ENCODE measurements around the gene NDUFS6. TPM values are rescaled to one million over a fixed set of nuclear protein-coding genes. Genes with fewer than 3 reads are reported as not detected.

The NDUFS6 gene
- 59.7 and 65.0 TPM in 2 replicates for total RNA-seq (2022)
- percentile 91 among the genes with signal in this experiment for Bru-seq, nascent RNA
- BruChase-seq, experiment 1, labeled RNA remaining after a 2-hour chase: percentile 85 among the genes with signal in this experiment
- percentile 83 among the genes with signal in this experiment for BruChase-seq, experiment 2, labeled RNA remaining after a 6-hour chase
- long read RNA-seq, transcript NDUFS6-201 (4 exons, 1,082 nt): major isoform, 174 of 184 reads
- long read RNA-seq, partial matches to known transcripts: 4 of 184 reads
- long read RNA-seq, other reads (novel, unspliced or antisense): 6 of 184 reads

GRCh38 chr5:1801222-1801966 is at the start of gene NDUFS6:
NDUFS6 (plus strand) TSS chr5:1801407; CDS start chr5:1801418, 11 bp downstream.
- TF ChIP-seq, protein P1, sequence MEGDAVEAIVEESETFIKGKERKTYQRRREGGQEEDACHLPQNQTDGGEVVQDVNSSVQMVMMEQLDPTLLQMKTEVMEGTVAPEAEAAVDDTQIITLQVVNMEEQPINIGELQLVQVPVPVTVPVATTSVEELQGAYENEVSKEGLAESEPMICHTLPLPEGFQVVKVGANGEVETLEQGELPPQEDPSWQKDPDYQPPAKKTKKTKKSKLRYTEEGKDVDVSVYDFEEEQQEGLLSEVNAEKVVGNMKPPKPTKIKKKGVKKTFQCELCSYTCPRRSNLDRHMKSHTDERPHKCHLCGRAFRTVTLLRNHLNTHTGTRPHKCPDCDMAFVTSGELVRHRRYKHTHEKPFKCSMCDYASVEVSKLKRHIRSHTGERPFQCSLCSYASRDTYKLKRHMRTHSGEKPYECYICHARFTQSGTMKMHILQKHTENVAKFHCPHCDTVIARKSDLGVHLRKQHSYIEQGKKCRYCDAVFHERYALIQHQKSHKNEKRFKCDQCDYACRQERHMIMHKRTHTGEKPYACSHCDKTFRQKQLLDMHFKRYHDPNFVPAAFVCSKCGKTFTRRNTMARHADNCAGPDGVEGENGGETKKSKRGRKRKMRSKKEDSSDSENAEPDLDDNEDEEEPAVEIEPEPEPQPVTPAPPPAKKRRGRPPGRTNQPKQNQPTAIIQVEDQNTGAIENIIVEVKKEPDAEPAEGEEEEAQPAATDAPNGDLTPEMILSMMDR (IDR thresholded peaks at IDR 0.05; ENCODE audit: insufficient read depth in 1 of 2, low read depth in 1 of 2, low read length in 1 of 2, severe bottlenecking in 1 of 2, unreplicated experiment in 1 of 2): no peak
- H3K4me1 ChIP-seq: no peaks in the 10 kb centered on the region
- Mint-ChIP-seq H3K27ac (ENCODE audit: unreplicated experiment) (peak within 1 kb of the TSS; percentile 93), H3K36me3 (ENCODE audit: insufficient read depth, unreplicated experiment) (peaks cover 75% of the 10 kb centered on the region), H3K4me1 (ENCODE audit: low read depth, unreplicated experiment) (peaks cover 7% of the 10 kb centered on the region), H3K4me3 (ENCODE audit: unreplicated experiment) (peak within 1 kb of the TSS; percentile 96), H3K27me3 (ENCODE audit: insufficient read depth, unreplicated experiment) (no peaks in the 10 kb centered on the region), H3K9me3 (ENCODE audit: unreplicated experiment) (no peaks in the 10 kb centered on the region)
- H3K4me3 ChIP-seq (ENCODE audit: low read depth, low read length): peak within 1 kb of the TSS; percentile 99
- ChIA-PET POLR2A (interaction anchor here (0.9 kb wide), 1 partner anchor 132 kb away, joined by 3 read pairs; no protein-coding TSS in a partner anchor), CTCF (interaction anchor here (0.6 kb wide), 1 partner anchor 182 kb away, joined by 5 read pairs; no protein-coding TSS in a partner anchor)
- peaks cover 9% of the 10 kb centered on the region for H3K36me3 ChIP-seq (ENCODE audit: control insufficient read depth, insufficient read depth, low read length)
- no peaks in the 10 kb centered on the region for H3K27me3 ChIP-seq (replicated peaks; ENCODE audit: control insufficient read depth, insufficient read depth, low read length)
- intact Hi-C loops (cut with micrococcal nuclease; ENCODE audit: unreplicated experiment): no loop called here
- no peaks in the 10 kb centered on the region for H3K9me3 ChIP-seq
- no TSS peak for BruUV-seq (replicated peaks)
- peak; percentile 73 to 87 for DNase-seq

DNA sequence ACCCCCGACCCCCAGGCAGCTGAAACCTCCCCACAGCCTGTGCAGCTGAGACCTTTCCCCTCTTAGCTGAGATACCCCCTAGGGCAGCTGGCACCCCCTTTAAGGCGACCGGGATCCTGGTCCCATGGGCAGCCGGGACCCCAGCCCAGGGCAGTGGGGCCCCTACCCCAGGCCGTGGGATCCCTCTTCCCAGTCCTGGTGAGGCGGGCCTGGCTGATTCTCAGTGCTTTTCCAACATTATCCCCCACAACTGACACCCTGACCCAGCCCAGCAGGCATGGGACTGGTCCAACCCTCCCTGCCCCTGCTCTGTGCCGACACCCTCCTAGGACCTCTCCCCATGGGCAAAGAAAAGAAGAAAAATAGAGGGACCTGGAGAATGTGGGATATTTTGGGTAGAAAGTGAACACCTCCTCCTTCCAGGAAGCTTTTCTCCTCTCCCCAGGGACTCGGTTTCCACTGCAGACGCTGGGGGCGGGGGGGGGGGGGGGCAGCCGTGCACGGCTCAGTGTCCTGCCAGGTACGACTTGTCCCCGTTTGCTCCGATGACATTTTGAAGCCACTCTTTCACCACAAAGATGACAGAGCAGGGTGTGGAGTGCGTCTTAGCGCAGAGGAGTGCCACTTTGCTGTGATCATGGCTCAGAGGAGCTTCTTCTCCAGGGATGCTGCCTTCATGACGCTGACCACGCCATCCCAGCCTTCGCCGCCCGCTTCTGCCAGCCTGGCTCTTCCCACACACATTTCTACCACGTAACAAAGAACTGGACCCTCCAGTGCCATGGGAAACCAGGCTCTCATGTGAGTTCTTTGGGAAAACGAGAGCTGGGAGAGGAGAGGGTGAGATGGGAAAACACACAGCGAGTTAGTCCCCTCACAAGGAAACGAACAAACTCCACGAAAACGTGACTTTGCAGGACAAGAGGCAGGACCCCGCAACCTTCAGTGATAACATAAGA is 49.1 kb upstream of the NDUFS6 start:
- Histone ChIP-seq H3K36me3 (ENCODE audit: control insufficient read depth, insufficient read depth, low read length) (no peaks in the 10 kb centered on the region), H3K27me3 (replicated peaks; ENCODE audit: control insufficient read depth, insufficient read depth, low read length) (no peaks in the 10 kb centered on the region), H3K9me3 (no peaks in the 10 kb centered on the region), H3K4me3 (ENCODE audit: low read depth, low read length) (no peak overlapping the region), H3K4me1 (no peaks in the 10 kb centered on the region)
- no TSS peak for BruUV-seq (replicated peaks)
- Mint-ChIP-seq H3K4me1 (ENCODE audit: low read depth, unreplicated experiment) (no peaks in the 10 kb centered on the region), H3K9me3 (ENCODE audit: unreplicated experiment) (no peaks in the 10 kb centered on the region), H3K4me3 (ENCODE audit: unreplicated experiment) (no peak overlapping the region), H3K27me3 (ENCODE audit: insufficient read depth, unreplicated experiment) (peaks cover 18% of the 10 kb centered on the region), H3K27ac (ENCODE audit: unreplicated experiment) (no peak overlapping the region), H3K36me3 (ENCODE audit: insufficient read depth, unreplicated experiment) (no peaks in the 10 kb centered on the region)
- DNase-seq: peak in 1 of 2 experiments; percentile 27
- TF ChIP-seq, protein P1 (IDR thresholded peaks at IDR 0.05; ENCODE audit: insufficient read depth in 1 of 2, low read depth in 1 of 2, low read length in 1 of 2, severe bottlenecking in 1 of 2, unreplicated experiment in 1 of 2): no peak
- intact Hi-C loops (cut with micrococcal nuclease; ENCODE audit: unreplicated experiment): no loop called here
- ChIA-PET POLR2A (no interaction called here), CTCF (no interaction called here)

GRCh38 chr5:1752881-1753280 is 48.3 kb upstream of the NDUFS6 start:
- H3K36me3 Mint-ChIP-seq (ENCODE audit: insufficient read depth, unreplicated experiment): no peaks in the 10 kb centered on the region
- no peaks in the 10 kb centered on the region for H3K4me1 Mint-ChIP-seq (ENCODE audit: low read depth, unreplicated experiment)
- no TSS peak for BruUV-seq (replicated peaks)
- no peak overlapping the region for H3K27ac Mint-ChIP-seq (ENCODE audit: unreplicated experiment)
- no peak overlapping the region for H3K4me3 Mint-ChIP-seq (ENCODE audit: unreplicated experiment)
- CTCF ChIA-PET: no interaction called here
- Histone ChIP-seq H3K4me1 (no peaks in the 10 kb centered on the region), H3K4me3 (ENCODE audit: low read depth, low read length) (no peak overlapping the region), H3K36me3 (ENCODE audit: control insufficient read depth, insufficient read depth, low read length) (no peaks in the 10 kb centered on the region), H3K27me3 (replicated peaks; ENCODE audit: control insufficient read depth, insufficient read depth, low read length) (no peaks in the 10 kb centered on the region), H3K9me3 (no peaks in the 10 kb centered on the region)
- H3K27me3 Mint-ChIP-seq (ENCODE audit: insufficient read depth, unreplicated experiment): peaks cover 17% of the 10 kb centered on the region
- TF ChIP-seq, protein P1 (IDR thresholded peaks at IDR 0.05; ENCODE audit: insufficient read depth in 1 of 2, low read depth in 1 of 2, low read length in 1 of 2, severe bottlenecking in 1 of 2, unreplicated experiment in 1 of 2): no peak
- POLR2A ChIA-PET: no interaction called here
- intact Hi-C loops (cut with micrococcal nuclease; ENCODE audit: unreplicated experiment): no loop called here
- H3K9me3 Mint-ChIP-seq (ENCODE audit: unreplicated experiment): no peaks in the 10 kb centered on the region
- DNase-seq: no peak

Measured in Caco-2 (cell line).